ENCODE data around the gene PIGV.

DNA sequence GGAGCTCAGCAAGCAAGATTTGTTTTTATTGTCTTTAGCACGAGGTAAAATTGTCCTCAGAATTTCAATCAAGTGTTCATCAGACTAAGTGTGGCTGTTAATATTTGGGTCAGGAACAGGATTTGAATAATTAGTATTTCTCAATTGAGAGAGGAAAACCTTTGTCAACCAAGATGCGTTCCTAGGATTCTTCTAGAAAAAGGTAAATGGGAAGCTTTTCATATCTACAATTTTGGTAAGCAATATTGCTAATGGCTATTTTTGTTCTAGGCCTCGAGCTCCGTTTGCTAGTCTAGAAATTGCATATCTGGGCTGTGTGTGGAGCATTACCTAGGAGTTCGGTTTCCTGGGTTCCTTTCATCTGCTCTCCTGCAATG lies 4.1 kb upstream of the PIGV start:
- TF ChIP-seq, protein P1, sequence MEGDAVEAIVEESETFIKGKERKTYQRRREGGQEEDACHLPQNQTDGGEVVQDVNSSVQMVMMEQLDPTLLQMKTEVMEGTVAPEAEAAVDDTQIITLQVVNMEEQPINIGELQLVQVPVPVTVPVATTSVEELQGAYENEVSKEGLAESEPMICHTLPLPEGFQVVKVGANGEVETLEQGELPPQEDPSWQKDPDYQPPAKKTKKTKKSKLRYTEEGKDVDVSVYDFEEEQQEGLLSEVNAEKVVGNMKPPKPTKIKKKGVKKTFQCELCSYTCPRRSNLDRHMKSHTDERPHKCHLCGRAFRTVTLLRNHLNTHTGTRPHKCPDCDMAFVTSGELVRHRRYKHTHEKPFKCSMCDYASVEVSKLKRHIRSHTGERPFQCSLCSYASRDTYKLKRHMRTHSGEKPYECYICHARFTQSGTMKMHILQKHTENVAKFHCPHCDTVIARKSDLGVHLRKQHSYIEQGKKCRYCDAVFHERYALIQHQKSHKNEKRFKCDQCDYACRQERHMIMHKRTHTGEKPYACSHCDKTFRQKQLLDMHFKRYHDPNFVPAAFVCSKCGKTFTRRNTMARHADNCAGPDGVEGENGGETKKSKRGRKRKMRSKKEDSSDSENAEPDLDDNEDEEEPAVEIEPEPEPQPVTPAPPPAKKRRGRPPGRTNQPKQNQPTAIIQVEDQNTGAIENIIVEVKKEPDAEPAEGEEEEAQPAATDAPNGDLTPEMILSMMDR (conservative IDR thresholded peaks at IDR 0.05) = no peak
- no peak for TF ChIP-seq ZFX (IDR thresholded peaks at IDR 0.05)

Data from C4-2B (cell line).